HCT116 (cell line): ENCODE measurements around the gene PIK3R6. TPM values are rescaled to one million over a fixed set of nuclear protein-coding genes. Genes with fewer than 3 reads are reported as not detected.

Experiments used
- ATAC-seq: fragments of 200-7000 bp; cut with Tn5 transposase; 2 replicates; pipeline ENCODE4 v1.9.1; 2020; ENCODE audit warnings: mild to moderate bottlenecking, moderate library complexity
- BruUV-seq: library from RNA; stranded (reverse); fragments of 400-500 nt; replicated peaks from 2 replicates; lab custom pipeline; 2021; lab: Mats Ljungman, UMichigan
- CTCF ChIA-PET: fragments of 300-600 bp; sonication (Branson Sonifier 250); formaldehyde crosslinking; loops from one replicate; lab custom pipeline; 2021; ENCODE audit warnings: antibody characterized with exemption; lab: Charles Lee
- POLR2A ChIA-PET: fragments of 300-600, 350-600 bp; sonication (Branson Sonifier 250); formaldehyde crosslinking; loops from one replicate; lab custom pipeline; 2021; ENCODE audit warnings: antibody characterized with exemption; lab: Charles Lee
- RAD21 ChIA-PET, 2 experiments: fragments of 300-600 bp; sonication (Branson Sonifier 250); formaldehyde crosslinking; loops; one replicate each; lab custom pipeline; 2023; ENCODE audit warnings: low total read pairs in 2 of 2; ENCODE audit not compliant: uncharacterized antibody in 2 of 2, unreplicated experiment in 2 of 2, low non-redundant PET in 1 of 2; lab: Charles Lee
- DNase-seq: peaks from one replicate; pipeline ENCODE4 v3.0.0-alpha.2; 2010; ENCODE audit warnings: low read depth, low spot score
- H2AFZ ChIP-seq: fragments of 200-600 bp; shearing (Covaris generic), sonication (generic); 2 replicates; pipeline ENCODE4 v1.6.1; 2017; ENCODE audit warnings: low read depth, mixed run types, mixed read lengths, antibody characterized with exemption, low read length; ENCODE audit not compliant: poor library complexity, severe bottlenecking
- H3K27ac ChIP-seq: 2 replicates; pipeline ENCODE4 v1.5.1; 2012; ENCODE audit warnings: low read depth, low read length
- H3K27me3 ChIP-seq: fragments of 200-600 bp; sonication (generic); 2 replicates; pipeline ENCODE4 v1.6.1; 2016; ENCODE audit warnings: mixed run types, low read length, mixed read lengths; ENCODE audit not compliant: insufficient read depth
- H3K36me3 ChIP-seq, 2 experiments: fragments of 200-500 bp in 1 of 2; fragments of 200-600 bp in 1 of 2; sonication (Bioruptor generic) in 1 of 2; sonication (generic) in 1 of 2; 2 replicates each; pipeline versions ENCODE4 v1.5.1 to v1.6.1; 2014 to 2016; ENCODE audit warnings: low read length in 2 of 2, inconsistent platforms in 1 of 2, mixed read lengths in 1 of 2, mixed run types in 1 of 2; ENCODE audit not compliant: insufficient read depth in 2 of 2, control insufficient read depth in 1 of 2
- H3K4me1 ChIP-seq, 2 experiments: fragments of 200-600 bp in 1 of 2; sonication (generic) in 1 of 2; 2 replicates each; pipeline versions ENCODE4 v1.5.1 to v1.6.1; 2012 to 2017; ENCODE audit warnings: low read length in 2 of 2, inconsistent platforms in 1 of 2, mild to moderate bottlenecking in 1 of 2, mixed read lengths in 1 of 2, mixed run types in 1 of 2, moderate library complexity in 1 of 2; ENCODE audit not compliant: insufficient read depth in 2 of 2, control insufficient read depth in 1 of 2
- H3K4me2 ChIP-seq: fragments of 200-600 bp; sonication (generic); 2 replicates; pipeline ENCODE4 v1.6.1; 2017; ENCODE audit warnings: mixed run types, low read length, mixed read lengths
- H3K4me3 ChIP-seq, 2 experiments: fragments of 200-600 bp in 1 of 2; sonication (generic) in 1 of 2; replicated peaks in 1 of 2; 2 replicates each; pipeline ENCODE4 v1.5.1; 2011 to 2016; ENCODE audit warnings: low read length in 2 of 2, control low read depth in 1 of 2, low read depth in 1 of 2, mild to moderate bottlenecking in 1 of 2, mixed read lengths in 1 of 2, mixed run types in 1 of 2
- H3K79me2 ChIP-seq: fragments of 200-600 bp; sonication (generic); 2 replicates; pipeline ENCODE4 v1.6.1; 2017; ENCODE audit warnings: mild to moderate bottlenecking, mixed run types, low read length, moderate library complexity, mixed read lengths; ENCODE audit not compliant: insufficient read depth
- H3K9ac ChIP-seq: fragments of 200-600 bp; sonication (generic); 2 replicates; pipeline ENCODE4 v1.6.1; 2016; ENCODE audit warnings: low read length, mixed read lengths
- H3K9me2 ChIP-seq: fragments of 200-600 bp; sonication (generic), shearing (Covaris generic); 2 replicates; pipeline ENCODE4 v1.6.1; 2017; ENCODE audit warnings: mixed run types, mild to moderate bottlenecking, moderate library complexity; ENCODE audit not compliant: insufficient read depth
- H3K9me3 ChIP-seq, 2 experiments: fragments of 200-500 bp in 1 of 2; fragments of 200-600 bp in 1 of 2; sonication (Bioruptor generic) in 1 of 2; sonication (generic) in 1 of 2; 2 replicates each; pipeline ENCODE4 v1.6.1; 2014 to 2017; ENCODE audit warnings: low read length in 2 of 2, mixed read lengths in 2 of 2, inconsistent platforms in 1 of 2, low read depth in 1 of 2, mild to moderate bottlenecking in 1 of 2, mixed run types in 1 of 2, moderate library complexity in 1 of 2; ENCODE audit not compliant: control insufficient read depth in 1 of 2, insufficient read depth in 1 of 2
- H4K20me1 ChIP-seq: fragments of 200-600 bp; sonication (generic), shearing (Covaris generic); 2 replicates; pipeline ENCODE4 v1.6.1; 2017; ENCODE audit warnings: mixed run types, mild to moderate bottlenecking, moderate library complexity; ENCODE audit not compliant: insufficient read depth
- CBX3 ChIP-seq: IDR thresholded peaks from 2 replicates; pipeline ENCODE4 v1.6.1; 2012; ENCODE audit warnings: low read depth
- EGR1 ChIP-seq: IDR thresholded peaks from 2 replicates; pipeline ENCODE4 v1.6.1; 2012; ENCODE audit warnings: low read depth
- ELF1 ChIP-seq: IDR thresholded peaks from 2 replicates; pipeline ENCODE4 v1.6.1; 2012; ENCODE audit warnings: low read depth, borderline replicate concordance
- EZH2phosphoT487 ChIP-seq: fragments of 200-600 bp; IDR thresholded peaks from 2 replicates; pipeline ENCODE4 v1.6.1; 2018; ENCODE audit warnings: antibody characterized with exemption, borderline replicate concordance
- POLR2A ChIP-seq: IDR thresholded peaks from 2 replicates; pipeline ENCODE4 v1.7.0; 2011; ENCODE audit warnings: borderline replicate concordance; ENCODE audit not compliant: insufficient read depth, insufficient read length; ENCODE audit errors: extremely low read depth
- REST ChIP-seq: IDR thresholded peaks from 2 replicates; pipeline ENCODE4 v1.6.1; 2012; ENCODE audit warnings: low read depth
- SRF ChIP-seq: IDR thresholded peaks from 2 replicates; pipeline ENCODE4 v1.6.1; 2012; ENCODE audit warnings: low read depth
- YY1 ChIP-seq: IDR thresholded peaks from 2 replicates; pipeline ENCODE4 v1.6.1; 2011; ENCODE audit warnings: low read length, low read depth, moderate library complexity, mild to moderate bottlenecking; ENCODE audit not compliant: insufficient replicate concordance; ENCODE audit errors: extremely low read depth
- ZNF274 ChIP-seq: fragments of 200-500 bp; sonication (Bioruptor generic); IDR thresholded peaks from 2 replicates; pipeline ENCODE4 v1.6.1; 2014; ENCODE audit warnings: mild to moderate bottlenecking, low read depth, low read length, inconsistent platforms
- intact Hi-C: fragments of 100-400 bp; cut with micrococcal nuclease; formaldehyde crosslinking; loops from 2 replicates; pipeline ENCODE4 v1.10.0; 2022
- total RNA-seq: library from RNA; stranded (reverse); gene quantifications from one replicate; pipeline ENCODE4 v1.2.1, GENCODE V29; 2021; ENCODE audit not compliant: unreplicated experiment
- TF ChIP-seq, protein P1 (sequence below), 3 experiments: fragments of 200-600 bp in 1 of 3; sonication (generic) in 1 of 3; IDR thresholded peaks in 2 of 3; conservative IDR thresholded peaks in 1 of 3; 2 replicates each; pipeline ENCODE4 v1.5.1; 2012 to 2017; ENCODE audit warnings: low read depth in 2 of 3, low read length in 2 of 3, antibody characterized with exemption in 1 of 3, borderline replicate concordance in 1 of 3, control low read depth in 1 of 3, mild to moderate bottlenecking in 1 of 3, mixed read lengths in 1 of 3, mixed run types in 1 of 3, moderate library complexity in 1 of 3; ENCODE audit not compliant: insufficient read depth in 1 of 3
- TF ChIP-seq, protein P2 (sequence below): IDR thresholded peaks from 2 replicates; pipeline ENCODE4 v1.6.1; 2012

The PIK3R6 gene
- total RNA-seq, 1 experiment from 2014 or later = 0.07 TPM

GRCh38 chr17:8838551-8839095 is 28.9 kb downstream of the PIK3R6 start:
- intact Hi-C loops = no loop called here
- no peaks in the 10 kb centered on the region for H3K9me3 ChIP-seq
- TF ChIP-seq SRF = no peak
- TF ChIP-seq YY1 = no peak
- TF ChIP-seq CBX3 = no peak
- no peak for TF ChIP-seq ELF1
- no peak for TF ChIP-seq POLR2A
- TF ChIP-seq, protein P1, sequence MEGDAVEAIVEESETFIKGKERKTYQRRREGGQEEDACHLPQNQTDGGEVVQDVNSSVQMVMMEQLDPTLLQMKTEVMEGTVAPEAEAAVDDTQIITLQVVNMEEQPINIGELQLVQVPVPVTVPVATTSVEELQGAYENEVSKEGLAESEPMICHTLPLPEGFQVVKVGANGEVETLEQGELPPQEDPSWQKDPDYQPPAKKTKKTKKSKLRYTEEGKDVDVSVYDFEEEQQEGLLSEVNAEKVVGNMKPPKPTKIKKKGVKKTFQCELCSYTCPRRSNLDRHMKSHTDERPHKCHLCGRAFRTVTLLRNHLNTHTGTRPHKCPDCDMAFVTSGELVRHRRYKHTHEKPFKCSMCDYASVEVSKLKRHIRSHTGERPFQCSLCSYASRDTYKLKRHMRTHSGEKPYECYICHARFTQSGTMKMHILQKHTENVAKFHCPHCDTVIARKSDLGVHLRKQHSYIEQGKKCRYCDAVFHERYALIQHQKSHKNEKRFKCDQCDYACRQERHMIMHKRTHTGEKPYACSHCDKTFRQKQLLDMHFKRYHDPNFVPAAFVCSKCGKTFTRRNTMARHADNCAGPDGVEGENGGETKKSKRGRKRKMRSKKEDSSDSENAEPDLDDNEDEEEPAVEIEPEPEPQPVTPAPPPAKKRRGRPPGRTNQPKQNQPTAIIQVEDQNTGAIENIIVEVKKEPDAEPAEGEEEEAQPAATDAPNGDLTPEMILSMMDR (IDR thresholded peaks at IDR 0.05 in 2 of 3, conservative IDR thresholded peaks at IDR 0.05 in 1 of 3; ENCODE audit: borderline replicate concordance in 1 of 3, insufficient read depth in 1 of 3, low read depth in 2 of 3, low read length in 2 of 3) = no peak
- TF ChIP-seq, all 23 proteins: peak for 0
- POLR2A ChIA-PET = no interaction called here
- Histone ChIP-seq H3K9ac (no peak overlapping the region), H2AFZ (no peak overlapping the region), H3K9me2 (no peaks in the 10 kb centered on the region), H3K36me3 (no peaks in the 10 kb centered on the region), H3K27me3 (no peaks in the 10 kb centered on the region), H3K79me2 (no peaks in the 10 kb centered on the region), H3K4me3 (no peak overlapping the region), H3K4me2 (no peak overlapping the region), H3K27ac (no peak overlapping the region), H4K20me1 (no peaks in the 10 kb centered on the region; the same call in 1 of the 2 replicates), H3K4me1 (no peaks in the 10 kb centered on the region)
- DNase-seq (no peak), ATAC-seq (no peak)
- CTCF ChIA-PET = no interaction called here
- BruUV-seq = no TSS peak
- RAD21 ChIA-PET = no interaction called here

DNA sequence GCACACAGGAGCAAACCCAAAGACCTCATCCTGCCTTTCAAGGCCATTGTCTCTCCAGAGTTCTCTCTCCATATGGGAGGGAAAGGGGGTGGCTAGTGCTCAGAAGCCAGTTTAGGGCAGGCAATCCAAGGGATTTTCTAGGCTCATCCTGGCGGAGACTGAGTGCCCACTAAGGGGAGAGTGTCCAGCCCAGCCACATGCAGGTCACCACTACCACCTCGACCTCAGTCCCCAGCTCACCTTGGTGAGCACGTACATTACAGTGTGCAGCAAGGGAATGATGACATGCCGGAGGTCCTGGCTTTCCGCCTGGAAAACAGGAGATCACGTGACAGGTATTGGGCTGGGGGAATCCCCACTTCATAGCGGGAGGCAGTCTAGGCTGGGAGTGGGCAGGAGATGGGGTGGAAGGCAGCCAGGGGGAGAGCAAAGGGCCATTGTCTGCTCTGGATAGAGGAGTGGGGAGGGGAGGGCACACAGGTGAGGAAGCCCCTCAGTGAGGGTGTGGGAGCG is 29.9 kb downstream of the PIK3R6 start:
- no peaks in the 10 kb centered on the region for H3K27me3 ChIP-seq
- no peak overlapping the region for H3K27ac ChIP-seq
- CTCF ChIA-PET = no interaction called here
- H2AFZ ChIP-seq = no peak overlapping the region
- H3K4me1 ChIP-seq = no peaks in the 10 kb centered on the region
- intact Hi-C loops = no loop called here
- H3K79me2 ChIP-seq = no peaks in the 10 kb centered on the region
- H3K9me2 ChIP-seq = no peaks in the 10 kb centered on the region
- no peak for DNase-seq
- POLR2A ChIA-PET = no interaction called here
- BruUV-seq = no TSS peak
- no peak overlapping the region for H3K4me3 ChIP-seq
- no peak overlapping the region for H3K9ac ChIP-seq
- no peak overlapping the region for H3K4me2 ChIP-seq
- RAD21 ChIA-PET = no interaction called here
- H4K20me1 ChIP-seq = no peaks in the 10 kb centered on the region; the same call in 1 of the 2 replicates
- H3K9me3 ChIP-seq = no peaks in the 10 kb centered on the region
- TF ChIP-seq EZH2phosphoT487 (no peak), ZNF274 (no peak), POLR2A (no peak), EGR1 (no peak), REST (no peak)
- TF ChIP-seq, protein P1 (IDR thresholded peaks at IDR 0.05 in 2 of 3, conservative IDR thresholded peaks at IDR 0.05 in 1 of 3; ENCODE audit: borderline replicate concordance in 1 of 3, insufficient read depth in 1 of 3, low read depth in 2 of 3, low read length in 2 of 3) = no peak
- TF ChIP-seq, protein P2, sequence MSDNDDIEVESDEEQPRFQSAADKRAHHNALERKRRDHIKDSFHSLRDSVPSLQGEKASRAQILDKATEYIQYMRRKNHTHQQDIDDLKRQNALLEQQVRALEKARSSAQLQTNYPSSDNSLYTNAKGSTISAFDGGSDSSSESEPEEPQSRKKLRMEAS = no peak
- TF ChIP-seq, all 23 proteins: peak for 0
- no peak for ATAC-seq
- no peaks in the 10 kb centered on the region for H3K36me3 ChIP-seq
